ENCODE measurements around the gene CHMP2A.

GRCh38 chr19:58578012-58578925 is 23.4 kb upstream of the CHMP2A start:
- no peak for TF ChIP-seq CTCF (IDR thresholded peaks at IDR 0.05)
- TF ChIP-seq POLR2A (IDR thresholded peaks at IDR 0.05): no peak

Data from lower leg skin (tissue), 3 donors.